SIG-M5 treated with dmso at 0.1 percent for 504 hours (cell line): ENCODE results near the gene MTIF2.
"Not testable (repeated sequence)": the region's sequence is repeated elsewhere in the genome, so short reads cannot be mapped to it uniquely, and the experiment has no call there.

ENCODE experiments used
- DNase-seq: peaks from one replicate; lab custom pipeline; 2025; ENCODE audit not compliant: unreplicated experiment; lab: John Stamatoyannopoulos, UW

MTIF2 gene

GRCh38 chr2:55245411-55245810 lies 23.6 kb downstream of the MTIF2 start:
- DNase-seq = no peak

GRCh38 chr2:55242617-55243016 lies 26.4 kb downstream of the MTIF2 start:
- no peak for DNase-seq

GRCh38 chr2:55241582-55241981 lies 27.4 kb downstream of the MTIF2 start:
- not testable (repeated sequence) for DNase-seq

- no peak for DNase-seq
Measured at GRCh38 chr2:55239656-55240222, 29.3 kb downstream of the MTIF2 start.

GRCh38 chr2:55236992-55237543 lies 32.0 kb downstream of the MTIF2 start:
- DNase-seq = no peak

- DNase-seq = no peak
Measured at GRCh38 chr2:55235724-55236538, 33.1 kb downstream of the MTIF2 start.

GRCh38 chr2:55233658-55233940 lies 35.4 kb downstream of the MTIF2 start:
- DNase-seq = no peak

- DNase-seq = no peak
Measured at GRCh38 chr2:55232863-55233657, 36.0 kb downstream of the MTIF2 start.

GRCh38 chr2:55232084-55232862 lies 36.8 kb downstream of the MTIF2 start, which contains the start of the genes CLHC1 and RPS27A:
CLHC1 (minus strand) TSS chr2:55232293; CDS start chr2:55222411, 9,882 bp downstream.
RPS27A (plus strand) TSS chr2:55232688; CDS start chr2:55232825, 137 bp downstream.
- peak; percentile 97 for DNase-seq

GRCh38 chr2:55231546-55232083 lies 37.4 kb downstream of the MTIF2 start:
- DNase-seq = peak; percentile 70

- no peak for DNase-seq
Measured at GRCh38 chr2:55230551-55230950, 38.5 kb downstream of the MTIF2 start.

GRCh38 chr2:55229221-55229620 lies 39.8 kb downstream of the MTIF2 start:
- DNase-seq = no peak

GRCh38 chr2:55228226-55228563 lies 40.8 kb downstream of the MTIF2 start:
- no peak for DNase-seq

- peak; percentile 76 for DNase-seq
Measured at GRCh38 chr2:55227437-55228225, 41.4 kb downstream of the MTIF2 start.

GRCh38 chr2:55225481-55226020 lies 43.5 kb downstream of the MTIF2 start:
- DNase-seq = no peak

- no peak for DNase-seq
Measured at GRCh38 chr2:55224761-55225261, 44.2 kb downstream of the MTIF2 start.

GRCh38 chr2:55223958-55224760 lies 44.9 kb downstream of the MTIF2 start:
- no peak for DNase-seq

GRCh38 chr2:55213822-55214221 lies 55.2 kb downstream of the MTIF2 start:
- no peak for DNase-seq

- no peak for DNase-seq
Measured at GRCh38 chr2:55204950-55205349, 64.1 kb downstream of the MTIF2 start.
